Erythroblast (primary cell): ENCODE measurements around the gene FBXO8.
A peak's percentile ranks its signal among the peaks of the same experiment; 100 is the strongest.
"Not testable (repeated sequence)": the region's sequence is repeated elsewhere in the genome, so short reads cannot be mapped to it uniquely, and the experiment has no call there.

ENCODE experiments used
- DNase-seq, 2 experiments: peaks; one replicate each; lab custom pipeline; 2025; lab: John Stamatoyannopoulos, UW
- GATA1 ChIP-seq: IDR thresholded peaks from 2 replicates; pipeline ENCODE4 v1.6.1; 2011; ENCODE audit warnings: low read depth, mild to moderate bottlenecking, control low read depth, low read length, moderate library complexity
- POLR2A ChIP-seq: IDR thresholded peaks from 2 replicates; pipeline ENCODE4 v1.6.1; 2011; ENCODE audit warnings: mild to moderate bottlenecking, low read length

The FBXO8 gene

DNA sequence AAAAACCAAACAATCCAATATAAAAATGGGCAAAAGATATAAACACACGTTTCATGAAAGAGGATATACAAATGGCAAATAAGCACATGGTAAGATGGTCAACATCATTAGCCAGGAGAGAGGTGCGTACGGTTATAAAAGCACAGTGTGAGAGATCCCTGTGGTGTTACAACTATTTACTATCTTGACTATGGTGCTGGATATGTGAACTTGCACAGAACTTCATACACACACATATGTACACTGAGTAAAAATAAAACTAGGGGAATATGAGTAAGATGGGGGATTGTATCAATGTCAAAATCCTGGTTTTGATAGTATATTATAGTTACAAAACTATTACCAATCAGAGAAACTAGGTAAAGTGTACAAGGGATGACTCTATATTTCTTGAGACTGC is 8.4 kb downstream of the FBXO8 start:
- no peak for TF ChIP-seq POLR2A
- TF ChIP-seq GATA1, result no peak

DNA sequence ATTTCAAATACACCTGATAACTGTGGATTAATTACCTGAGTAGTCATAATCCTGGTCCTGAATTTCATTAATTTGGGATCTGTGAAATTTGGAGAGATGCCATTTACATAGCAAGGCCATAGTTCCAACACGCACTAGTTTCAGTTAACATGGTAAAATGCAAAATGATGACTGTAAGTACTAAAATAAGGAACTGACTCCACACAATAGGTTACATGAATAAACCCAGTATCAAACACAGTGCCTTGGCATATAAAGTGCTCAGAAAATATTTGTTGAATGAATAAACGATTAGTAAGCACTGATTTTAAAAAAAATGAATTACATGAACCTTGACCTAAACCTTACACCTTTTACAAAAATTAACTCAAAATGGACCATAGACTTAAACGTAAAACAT is 9.0 kb downstream of the FBXO8 start:
- TF ChIP-seq GATA1 (no peak), POLR2A (peak; percentile 10)
- DNase-seq, result no peak

More for the DNA sequence above, 8.4 kb downstream of the FBXO8 start:
- DNase-seq, result no peak

DNA sequence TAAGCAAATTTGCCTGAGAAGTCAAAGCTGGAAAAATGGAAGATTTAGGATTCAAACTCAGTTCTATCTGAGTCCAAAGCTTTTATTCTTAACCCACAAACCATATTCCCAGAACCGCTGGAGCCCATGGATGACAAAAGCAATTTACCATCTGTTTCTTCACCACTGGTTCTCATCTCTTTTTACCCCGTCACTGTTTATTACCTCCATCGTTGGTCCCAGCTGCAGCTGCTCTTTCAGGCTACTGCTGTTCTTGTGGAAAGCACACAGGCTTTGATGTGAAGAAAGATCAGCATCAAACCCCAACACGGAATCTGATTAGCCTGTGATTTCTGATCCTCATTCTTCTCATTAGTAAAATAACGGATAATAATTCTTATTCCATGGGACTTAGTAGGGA is 9.5 kb downstream of the FBXO8 start:
- DNase-seq, result no peak
- TF ChIP-seq GATA1 (no peak), POLR2A (no peak)

- no peak for DNase-seq
- TF ChIP-seq GATA1 (no peak), POLR2A (no peak)
Measured at GRCh38 chr4:174266416-174266815, 17.1 kb downstream of the FBXO8 start.

DNA sequence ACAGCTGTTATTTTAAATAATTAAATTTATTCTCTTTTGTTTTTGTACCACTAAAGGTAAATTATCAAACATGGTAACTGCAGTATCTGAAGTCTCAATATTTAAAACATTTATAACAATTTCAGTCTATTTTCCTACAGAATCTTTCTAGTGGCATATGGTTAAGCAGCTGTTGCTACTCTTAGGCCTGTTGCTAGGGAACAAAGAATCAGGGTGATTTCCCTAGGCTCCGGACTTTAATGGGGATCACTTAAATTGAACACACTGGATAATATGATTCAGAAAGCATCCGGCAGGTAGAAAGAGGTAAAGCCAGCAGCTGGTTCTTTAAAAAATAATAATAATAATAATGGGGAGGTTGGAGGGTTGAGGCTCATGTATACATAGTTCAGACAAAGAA is 17.6 kb downstream of the FBXO8 start:
- no peak for TF ChIP-seq GATA1
- TF ChIP-seq POLR2A, result no peak

GRCh38 chr4:174263445-174263736 is 20.1 kb downstream of the FBXO8 start:
- DNase-seq, result no peak
- TF ChIP-seq POLR2A (no peak), GATA1 (no peak)

More for the DNA sequence above, 17.6 kb downstream of the FBXO8 start:
- no peak for DNase-seq

GRCh38 chr4:174262624-174263444 is 20.6 kb downstream of the FBXO8 start:
- DNase-seq, result no peak
- TF ChIP-seq GATA1 (no peak), POLR2A (no peak)

- not testable (repeated sequence) for DNase-seq
Measured at GRCh38 chr4:174261432-174261831, 22.0 kb downstream of the FBXO8 start.

- DNase-seq, result peak; percentile 15 to 18
- no peak for TF ChIP-seq POLR2A
- no peak for TF ChIP-seq GATA1
Measured at GRCh38 chr4:174260099-174260498, 23.4 kb downstream of the FBXO8 start.

- DNase-seq, result no peak
Measured at GRCh38 chr4:174259580-174259979, 23.9 kb downstream of the FBXO8 start.

DNA sequence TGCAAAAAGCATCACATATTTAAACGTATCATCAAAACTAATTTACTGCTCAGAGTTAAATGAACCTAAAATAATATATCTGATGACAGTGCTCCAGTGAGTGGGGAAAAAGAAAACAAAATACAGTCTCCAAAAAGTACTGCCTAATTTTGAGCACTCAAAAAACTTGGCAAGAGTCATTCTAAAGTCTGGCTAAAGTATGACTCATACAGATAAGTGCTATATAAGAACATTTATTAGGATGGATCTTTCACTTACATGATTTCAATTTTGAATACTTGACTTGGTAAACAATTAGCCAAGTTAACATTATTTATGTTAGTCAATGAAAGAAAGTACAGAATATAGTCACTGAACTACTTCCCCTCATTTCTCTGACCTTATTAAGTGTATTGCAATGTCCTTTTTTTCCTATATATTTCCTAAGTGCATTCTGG is 27.2 kb downstream of the FBXO8 start:
- peak; percentile 3 to 45 for DNase-seq
- TF ChIP-seq GATA1, result no peak
- no peak for TF ChIP-seq POLR2A

More at GRCh38 chr4:174259580-174259979, 23.9 kb downstream of the FBXO8 start:
- no peak for TF ChIP-seq POLR2A
- TF ChIP-seq GATA1, result no peak

GRCh38 chr4:174255786-174256185 is 27.7 kb downstream of the FBXO8 start:
- TF ChIP-seq GATA1 (no peak), POLR2A (no peak)
- DNase-seq, result peak; percentile 39 to 52

DNA sequence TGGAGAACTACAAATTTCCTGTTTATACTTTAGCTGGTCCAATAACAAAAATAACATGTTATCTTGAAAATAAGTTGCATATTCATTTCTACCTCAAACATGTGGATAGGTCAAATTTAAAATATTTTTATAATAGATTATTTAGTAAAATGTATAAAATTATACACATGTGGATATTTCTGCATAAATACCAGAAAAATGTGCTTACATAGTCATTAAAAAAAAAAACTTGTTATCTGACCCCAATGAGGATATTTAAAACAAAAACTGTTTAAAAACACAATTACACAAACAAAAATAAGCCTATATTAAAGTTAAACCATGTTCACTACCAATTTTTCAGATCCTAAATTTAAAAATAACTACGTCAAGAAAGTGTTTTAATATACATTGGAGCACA is 28.1 kb downstream of the FBXO8 start:
- DNase-seq, result no peak

DNA sequence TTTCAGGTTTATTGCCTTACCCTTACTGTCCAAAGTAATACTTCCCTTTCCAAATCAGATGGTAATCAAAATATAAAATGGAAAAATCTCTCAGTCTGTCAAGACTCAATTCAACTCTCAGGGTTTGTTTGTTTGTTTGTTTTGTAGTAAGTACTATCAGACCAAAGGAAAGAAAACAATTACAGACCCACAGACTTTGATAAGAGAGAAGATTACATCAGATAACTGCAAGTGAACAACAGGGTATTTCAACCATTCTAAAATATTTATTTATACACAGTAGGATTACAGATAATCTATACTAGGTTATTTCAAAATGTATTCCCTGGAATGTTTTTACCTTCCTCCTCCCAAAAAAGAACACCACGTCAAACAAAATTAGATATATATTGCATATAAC is 28.9 kb downstream of the FBXO8 start:
- no peak for TF ChIP-seq GATA1
- TF ChIP-seq POLR2A, result no peak
- no peak for DNase-seq

More for the DNA sequence above, 28.1 kb downstream of the FBXO8 start:
- TF ChIP-seq GATA1 (no peak), POLR2A (no peak)

GRCh38 chr4:174252412-174252811 is 31.1 kb downstream of the FBXO8 start:
- DNase-seq, result no peak
- TF ChIP-seq POLR2A (no peak), GATA1 (no peak)

- DNase-seq, result no peak
- TF ChIP-seq POLR2A (no peak), GATA1 (no peak)
Measured at GRCh38 chr4:174248407-174248806, 35.1 kb downstream of the FBXO8 start.
